ENCODE results near the gene RAE1.

RAE1 gene

DNA sequence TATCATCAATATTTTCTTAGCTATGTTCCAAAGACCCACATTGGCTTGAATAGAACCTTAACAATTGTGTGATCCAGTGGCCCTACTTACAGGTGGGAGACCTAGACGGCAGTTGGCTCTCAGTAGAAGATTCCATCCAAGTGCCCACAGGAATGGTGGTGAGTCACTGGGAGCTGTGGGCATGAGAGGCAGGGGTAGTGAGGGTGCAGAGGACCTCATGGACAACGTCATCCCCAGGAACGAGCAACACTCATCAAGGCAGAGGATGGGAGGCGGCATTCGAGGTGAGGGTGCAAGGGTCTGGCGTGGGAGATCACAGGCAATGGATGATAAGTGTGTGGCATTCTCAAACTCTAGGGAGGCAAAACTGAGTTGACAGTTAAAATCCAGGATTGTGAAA, 38.9 kb upstream of the RAE1 start:
- TF ChIP-seq, protein P1, sequence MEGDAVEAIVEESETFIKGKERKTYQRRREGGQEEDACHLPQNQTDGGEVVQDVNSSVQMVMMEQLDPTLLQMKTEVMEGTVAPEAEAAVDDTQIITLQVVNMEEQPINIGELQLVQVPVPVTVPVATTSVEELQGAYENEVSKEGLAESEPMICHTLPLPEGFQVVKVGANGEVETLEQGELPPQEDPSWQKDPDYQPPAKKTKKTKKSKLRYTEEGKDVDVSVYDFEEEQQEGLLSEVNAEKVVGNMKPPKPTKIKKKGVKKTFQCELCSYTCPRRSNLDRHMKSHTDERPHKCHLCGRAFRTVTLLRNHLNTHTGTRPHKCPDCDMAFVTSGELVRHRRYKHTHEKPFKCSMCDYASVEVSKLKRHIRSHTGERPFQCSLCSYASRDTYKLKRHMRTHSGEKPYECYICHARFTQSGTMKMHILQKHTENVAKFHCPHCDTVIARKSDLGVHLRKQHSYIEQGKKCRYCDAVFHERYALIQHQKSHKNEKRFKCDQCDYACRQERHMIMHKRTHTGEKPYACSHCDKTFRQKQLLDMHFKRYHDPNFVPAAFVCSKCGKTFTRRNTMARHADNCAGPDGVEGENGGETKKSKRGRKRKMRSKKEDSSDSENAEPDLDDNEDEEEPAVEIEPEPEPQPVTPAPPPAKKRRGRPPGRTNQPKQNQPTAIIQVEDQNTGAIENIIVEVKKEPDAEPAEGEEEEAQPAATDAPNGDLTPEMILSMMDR (IDR thresholded peaks at IDR 0.05; ENCODE audit: control extremely low read depth, extremely low read depth, low read depth, missing control alignments) = no peak
- POLR2A ChIA-PET = no interaction called here
- CTCF ChIA-PET = no interaction called here
- no peak for DNase-seq (ENCODE audit: extremely low spot score)

DNA sequence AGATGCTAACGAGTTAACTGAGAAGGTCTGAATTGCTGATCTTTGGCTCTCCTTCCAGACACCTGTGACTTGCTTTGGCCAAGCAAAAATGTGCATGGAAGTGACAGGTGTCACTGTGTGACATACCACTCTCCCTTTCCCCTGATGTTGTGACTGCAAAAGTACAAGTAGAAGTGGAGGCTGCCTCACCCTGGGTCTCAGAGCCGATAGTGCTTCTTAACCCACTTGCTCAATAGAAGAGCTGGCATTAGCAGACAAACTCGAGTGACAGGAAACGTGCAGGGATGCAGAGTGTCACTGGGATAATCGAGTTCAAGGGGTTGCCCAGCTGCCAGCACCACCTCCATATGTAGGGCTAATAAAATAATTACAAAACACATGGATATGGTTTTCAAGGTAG, 37.8 kb upstream of the RAE1 start:
- POLR2A ChIA-PET = no interaction called here
- CTCF ChIA-PET = no interaction called here
- TF ChIP-seq, protein P1 (IDR thresholded peaks at IDR 0.05; ENCODE audit: control extremely low read depth, extremely low read depth, low read depth, missing control alignments) = no peak
- DNase-seq (ENCODE audit: extremely low spot score) = no peak

- TF ChIP-seq, protein P1 (IDR thresholded peaks at IDR 0.05; ENCODE audit: control extremely low read depth, extremely low read depth, low read depth, missing control alignments) = no peak
- CTCF ChIA-PET = interaction anchor here (2.2 kb wide), 1 partner anchor 13 kb away, joined by 7 read pairs; no protein-coding TSS in a partner anchor
- no peak for DNase-seq (ENCODE audit: extremely low spot score)
- POLR2A ChIA-PET = no interaction called here
Measured at GRCh38 chr20:57313951-57314350, 37.1 kb upstream of the RAE1 start.

DNA sequence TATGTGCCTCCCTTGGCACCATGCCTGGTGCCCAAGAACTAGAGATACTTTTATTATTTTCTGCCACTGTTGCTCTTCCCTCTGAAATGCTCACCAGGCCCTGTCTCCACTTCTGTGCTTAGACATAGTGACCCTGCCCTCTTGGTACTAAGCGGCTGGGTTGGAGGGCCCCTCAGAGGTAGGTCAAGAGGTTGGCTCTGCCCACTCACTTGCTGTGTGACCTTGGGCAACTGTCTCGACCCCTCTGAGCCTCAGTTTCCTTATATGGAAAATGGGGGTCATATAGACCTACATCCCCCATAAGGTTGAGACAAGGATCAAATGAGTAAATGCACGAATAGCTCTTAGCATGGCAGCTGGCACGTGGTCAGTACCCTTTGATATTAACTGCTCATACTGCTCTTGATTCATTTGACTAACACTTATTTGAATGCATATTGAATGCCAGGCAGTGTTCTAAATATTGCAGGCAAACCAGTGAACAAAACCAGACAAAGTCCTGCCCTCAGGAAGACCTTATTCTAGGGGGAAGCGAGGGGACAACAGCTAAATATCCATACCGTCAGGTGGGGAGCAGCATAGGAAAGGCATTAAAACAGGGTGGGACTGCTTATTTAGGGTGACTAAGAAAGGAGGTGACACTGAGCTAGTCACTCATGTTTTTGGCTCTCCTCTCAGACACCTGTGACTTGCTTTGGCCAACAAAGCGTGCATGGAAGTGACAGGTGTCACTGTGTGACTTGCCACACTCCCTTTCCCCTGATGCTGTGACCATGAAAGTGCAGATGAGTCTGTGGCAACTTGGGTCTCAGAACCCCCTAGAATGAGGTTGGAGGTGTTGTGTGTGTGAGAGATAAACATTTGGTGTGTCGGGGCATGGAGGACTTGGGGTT, 35.7 kb upstream of the RAE1 start:
- TF ChIP-seq, protein P1 (IDR thresholded peaks at IDR 0.05; ENCODE audit: control extremely low read depth, extremely low read depth, low read depth, missing control alignments) = no peak
- ChIA-PET POLR2A (no interaction called here), CTCF (interaction anchor here (2.2 kb wide), 1 partner anchor 11 kb away, joined by 7 read pairs; no protein-coding TSS in a partner anchor)
- no peak for DNase-seq (ENCODE audit: extremely low spot score)

DNA sequence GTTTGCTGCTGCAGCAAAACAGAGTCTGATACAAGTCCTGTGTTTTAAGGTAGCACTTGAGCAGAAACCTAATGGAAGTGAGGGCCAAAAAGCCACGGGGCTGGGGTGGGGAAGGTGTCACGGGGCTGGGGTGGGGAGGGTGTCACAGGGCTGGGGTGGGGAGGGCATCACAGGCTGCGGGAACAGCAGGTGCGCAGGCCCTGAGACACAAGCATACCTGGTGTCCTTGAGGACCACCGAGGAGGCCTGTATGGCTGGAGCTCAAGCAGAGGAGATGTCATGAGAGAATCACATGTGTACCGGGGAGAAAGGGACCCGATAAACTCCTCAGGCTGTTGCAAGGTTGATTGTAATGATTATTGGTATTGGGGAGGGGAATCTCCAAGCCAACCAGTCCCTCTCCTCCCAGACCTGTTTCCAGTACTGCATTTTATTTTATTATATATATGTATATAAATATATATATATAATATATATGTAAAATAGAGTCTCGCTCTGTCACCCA, 35.0 kb upstream of the RAE1 start:
- ChIA-PET CTCF (interaction anchor here (2.2 kb wide), 1 partner anchor 10 kb away, joined by 7 read pairs; no protein-coding TSS in a partner anchor), POLR2A (no interaction called here)
- no peak for DNase-seq (ENCODE audit: extremely low spot score)
- TF ChIP-seq, protein P1 (IDR thresholded peaks at IDR 0.05; ENCODE audit: control extremely low read depth, extremely low read depth, low read depth, missing control alignments) = no peak

DNA sequence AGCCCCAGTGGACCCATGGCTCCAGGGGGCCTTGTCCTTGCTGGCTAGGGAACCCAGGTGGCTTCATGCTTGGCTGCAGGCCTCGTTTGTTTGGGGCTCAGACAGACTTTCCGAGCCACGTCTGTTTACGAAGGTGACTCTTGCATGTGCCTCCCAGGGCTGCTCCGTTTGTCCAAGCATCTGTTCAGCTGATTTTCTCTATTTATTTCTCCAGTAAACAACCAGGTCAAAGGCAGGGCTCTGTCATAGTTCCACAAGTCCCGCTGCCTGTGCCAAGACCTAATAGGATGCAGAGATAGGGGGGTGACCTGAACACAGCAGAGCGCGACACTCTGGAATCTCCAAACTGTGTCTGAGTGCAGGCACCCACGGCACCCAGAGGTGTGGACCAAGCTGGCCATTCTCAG, 34.3 kb upstream of the RAE1 start:
- TF ChIP-seq, protein P1 (IDR thresholded peaks at IDR 0.05; ENCODE audit: control extremely low read depth, extremely low read depth, low read depth, missing control alignments) = no peak
- POLR2A ChIA-PET = no interaction called here
- no peak for DNase-seq (ENCODE audit: extremely low spot score)
- CTCF ChIA-PET = no interaction called here
